GM18870 (cell line): ENCODE results near the gene NLGN2.

Experiments
- ATAC-seq: cut with Tn5 transposase; IDR thresholded peaks from one replicate; pipeline ENCODE4 v1.9.1; 2021; ENCODE audit warnings: moderate library complexity; ENCODE audit not compliant: unreplicated experiment

Gene NLGN2

GRCh38 chr17:7391307-7391706, 16.3 kb upstream of the NLGN2 start:
- no peak for ATAC-seq

- no peak for ATAC-seq
These were observed 14.7 kb upstream of the NLGN2 start for GRCh38 chr17:7392696-7393612.

- ATAC-seq = no peak
These were observed 13.8 kb upstream of the NLGN2 start for GRCh38 chr17:7393613-7394451.

- no peak for ATAC-seq
These were observed 13.0 kb upstream of the NLGN2 start, which contains the start of gene PLSCR3 for GRCh38 chr17:7394452-7395191. Gene PLSCR3, minus strand, starts transcription at chr17:7394525. Its CDS starts 415 bp downstream, at chr17:7394110.

- no peak for ATAC-seq
These were observed 11.5 kb upstream of the NLGN2 start for GRCh38 chr17:7396147-7396546.

GRCh38 chr17:7398612-7399011, 9.0 kb upstream of the NLGN2 start:
- ATAC-seq = no peak

GRCh38 chr17:7403043-7403726, 4.5 kb upstream of the NLGN2 start:
- ATAC-seq = no peak

GRCh38 chr17:7403727-7403976, 4.0 kb upstream of the NLGN2 start:
- ATAC-seq = no peak

- ATAC-seq = peak; percentile 90
These were observed 3.5 kb upstream of the NLGN2 start, which contains the start of gene TMEM256 for GRCh38 chr17:7403977-7404736. Gene TMEM256, minus strand, starts transcription at chr17:7404097. Its CDS starts 13 bp downstream, at chr17:7404084.

- no peak for ATAC-seq
These were observed 2.8 kb upstream of the NLGN2 start for GRCh38 chr17:7404737-7405349.

GRCh38 chr17:7405350-7406234, 2.1 kb upstream of the NLGN2 start:
- no peak for ATAC-seq

GRCh38 chr17:7406235-7406825, 1.3 kb upstream of the NLGN2 start:
- ATAC-seq = no peak

GRCh38 chr17:7407082-7407481, 563 bp upstream of the NLGN2 start:
- ATAC-seq = no peak

GRCh38 chr17:7408252-7408727, 645 bp downstream of the NLGN2 start:
- ATAC-seq = no peak

- ATAC-seq = no peak
These were observed 1.2 kb downstream of the NLGN2 start for GRCh38 chr17:7408863-7409262.

GRCh38 chr17:7409716-7410115, 2.1 kb downstream of the NLGN2 start:
- no peak for ATAC-seq

GRCh38 chr17:7410634-7411426, 3.2 kb downstream of the NLGN2 start:
- ATAC-seq = no peak
